ENCODE measurements around the gene FNBP1. TPM values are rescaled to one million over a fixed set of nuclear protein-coding genes. Genes with fewer than 3 reads are reported as not detected.
"Not testable (repeated sequence)": the region's sequence is repeated elsewhere in the genome, so short reads cannot be mapped to it uniquely, and the experiment has no call there.

FNBP1 gene
- total and polyA plus RNA-seq, 10 of the 15 experiments (the other 5 are each of a cell fraction or from before 2014, with no cell fraction given), result 64.5 to 353 (median 179) TPM

- H2AFZ ChIP-seq (ENCODE audit: control insufficient read depth, low read depth, low read length), result not testable (repeated sequence)
Measured at GRCh38 chr9:129890718-129891299, 152.2 kb downstream of the FNBP1 start.

More at GRCh38 chr9:129890718-129891299, 152.2 kb downstream of the FNBP1 start:
- Histone ChIP-seq H3K4me2 (ENCODE audit: control insufficient read depth, insufficient read depth) (peak overlapping the region; percentile 60), H3K27ac (ENCODE audit: control insufficient read depth, insufficient read depth) (peak overlapping the region; percentile 96), H3K4me1 (ENCODE audit: control insufficient read depth, insufficient read depth, low read length) (peaks cover 92% of the 10 kb centered on the region), H3K9ac (ENCODE audit: control insufficient read depth, insufficient read depth, low read length) (peak overlapping the region; percentile 64; the same call in 1 of the 2 replicates), H3K79me2 (ENCODE audit: control insufficient read depth, insufficient read depth, low read length) (peaks cover 47% of the 10 kb centered on the region), H3K4me3 (peak overlapping the region; percentile 31; the same call in 1 of the 2 replicates), H3K36me3 (ENCODE audit: control insufficient read depth in 2 of 2, insufficient read depth in 2 of 2, low read length in 1 of 2) (peaks cover 10 to 31% of the 10 kb centered on the region in 2 experiments)
- in situ Hi-C loops (cut with MboI); intact Hi-C loops (cut with micrococcal nuclease; ENCODE audit: unreplicated experiment); H4K20me1 ChIP-seq (ENCODE audit: control insufficient read depth, insufficient read depth); H3K27me3 ChIP-seq (replicated peaks in 1 of 2; ENCODE audit: control insufficient read depth in 2 of 2, insufficient read depth in 2 of 2, low read length in 1 of 2); H3K9me3 ChIP-seq (replicated peaks; ENCODE audit: control insufficient read depth, insufficient read depth, low read length); ATAC-seq; FAIRE-seq; DNase-seq (ENCODE audit: low read depth, low spot score); BruUV-seq (replicated peaks): not testable (repeated sequence)
- RAD21 ChIA-PET (ENCODE audit: unreplicated experiment), result interaction anchor here (1.4 to 4.0 kb wide), 3 partner anchors 42 to 118 kb away, joined by 3 to 16 read pairs (median 7); no protein-coding TSS in a partner anchor
- TF ChIP-seq HDGF (IDR thresholded peaks at IDR 0.05), result peak; percentile 44; the same call in 1 of the 2 replicates
- TF ChIP-seq POLR2AphosphoS5 (IDR thresholded peaks at IDR 0.05; ENCODE audit: low read length), result 0 out of 2 replicates have a peak, but pooled peaks have one; percentile 42
- TF ChIP-seq MLLT1 (IDR thresholded peaks at IDR 0.05), result peak; percentile 77
- SMC1A ChIA-PET (ENCODE audit: uncharacterized antibody, unreplicated experiment), result interaction anchor here (1.4 to 2.0 kb wide), 2 partner anchors 15 to 64 kb away, joined by 5 to 6 read pairs; no protein-coding TSS in a partner anchor
- WGBS (ENCODE audit: insufficient coverage, insufficient replicate concordance, low lambda C conversion rate, missing lambda C conversion rate), result 38% methylated on average over 13 of the region's 14 CpGs
- POLR2A ChIA-PET, result interaction anchor here (0.5 to 1.9 kb wide), 7 partner anchors 23 to 162 kb away, joined by 3 to 6 read pairs (median 4); partner anchors contain the start of gene GPR107
- CTCF ChIA-PET, result interaction anchor here (1.0 kb wide), 1 partner anchor 139 kb away, joined by 3 read pairs; no protein-coding TSS in a partner anchor
